NCI-H2029 (cell line): ENCODE data around the gene PHKG1.
"Not testable (repeated sequence)": the region's sequence is repeated elsewhere in the genome, so short reads cannot be mapped to it uniquely, and the experiment has no call there.

Experiments
- DNase-seq: peaks from one replicate; lab custom pipeline; 2025; lab: John Stamatoyannopoulos, UW

PHKG1 gene

GRCh38 chr7:56092789-56093531 is at the start of gene PHKG1:
TSS of gene PHKG1 (minus strand) at chr7:56092952. CDS start at chr7:56088941, 4,011 bp downstream.
- peak; percentile 55 for DNase-seq

DNA sequence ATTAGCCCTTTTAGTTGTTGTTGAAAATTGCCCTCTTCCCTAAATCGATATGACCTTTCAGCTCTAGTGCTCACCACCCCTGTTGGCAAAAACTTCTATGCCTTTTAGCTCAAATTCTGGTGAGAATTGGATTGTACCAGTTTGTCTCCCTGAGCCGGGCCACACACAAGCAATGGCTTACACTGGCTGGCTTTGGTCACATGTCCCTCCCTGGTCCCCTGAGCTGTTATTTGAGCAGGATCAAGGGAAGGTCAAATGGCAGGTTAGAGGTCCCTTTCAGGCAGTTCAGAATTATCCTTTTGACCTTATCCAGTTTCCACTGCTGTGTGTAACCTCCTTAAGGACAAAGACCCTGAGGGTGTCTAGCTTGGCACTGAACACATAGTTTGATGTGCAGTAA is 38.3 kb upstream of the PHKG1 start:
- DNase-seq = not testable (repeated sequence)

GRCh38 chr7:56127241-56127975 is 34.7 kb upstream of the PHKG1 start:
- no peak for DNase-seq

- DNase-seq = no peak
These were observed 33.1 kb upstream of the PHKG1 start for GRCh38 chr7:56125831-56126230.

GRCh38 chr7:56124981-56125380 is 32.2 kb upstream of the PHKG1 start:
- no peak for DNase-seq

DNA sequence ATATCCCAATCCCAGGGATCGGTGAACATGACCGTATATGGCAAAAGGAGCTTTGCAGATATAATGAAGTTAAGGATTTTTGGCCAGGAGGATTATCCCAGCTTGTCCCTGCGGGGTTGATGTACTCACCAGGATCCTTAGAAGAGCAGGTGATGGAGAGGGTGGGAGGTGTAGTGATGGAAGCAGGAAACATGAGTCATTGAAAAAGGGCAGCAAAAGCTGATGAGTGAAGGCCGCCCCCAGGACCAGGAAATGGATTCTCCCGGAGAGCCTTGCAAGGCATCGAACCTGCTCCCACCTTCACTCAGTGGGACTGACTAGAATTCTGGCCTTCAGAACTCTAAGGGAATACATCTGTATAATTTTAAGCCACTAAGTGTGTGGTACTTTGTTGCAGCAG is 28.7 kb upstream of the PHKG1 start:
- no peak for DNase-seq

- DNase-seq = no peak
These were observed 23.2 kb upstream of the PHKG1 start, which contains the start of gene NUPR2 for GRCh38 chr7:56115852-56116538. TSS of gene NUPR2 (minus strand) at chr7:56116417. CDS start at chr7:56116314, 103 bp downstream.

DNA sequence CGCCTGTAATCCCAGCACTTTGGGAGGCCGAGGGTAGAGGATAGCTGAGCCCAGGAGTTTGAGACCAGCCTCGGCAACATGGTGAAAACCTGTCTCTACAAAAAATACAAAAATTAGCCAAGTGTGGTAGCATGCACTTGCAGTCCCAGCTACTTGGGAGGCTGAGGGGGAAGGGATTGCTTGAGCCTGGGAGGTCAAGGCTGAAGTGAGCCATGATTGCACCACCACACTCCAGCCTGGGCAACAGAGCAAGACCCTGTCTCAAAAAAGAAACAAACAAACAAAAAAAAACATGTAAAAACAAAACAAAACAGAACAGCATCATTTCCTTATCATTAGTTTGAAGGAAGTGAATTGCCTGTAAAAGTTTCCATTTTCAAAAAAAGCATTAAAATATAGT is 19.5 kb upstream of the PHKG1 start:
- DNase-seq = not testable (repeated sequence)

- no peak for DNase-seq
These were observed 17.9 kb upstream of the PHKG1 start for GRCh38 chr7:56110611-56111010.

DNA sequence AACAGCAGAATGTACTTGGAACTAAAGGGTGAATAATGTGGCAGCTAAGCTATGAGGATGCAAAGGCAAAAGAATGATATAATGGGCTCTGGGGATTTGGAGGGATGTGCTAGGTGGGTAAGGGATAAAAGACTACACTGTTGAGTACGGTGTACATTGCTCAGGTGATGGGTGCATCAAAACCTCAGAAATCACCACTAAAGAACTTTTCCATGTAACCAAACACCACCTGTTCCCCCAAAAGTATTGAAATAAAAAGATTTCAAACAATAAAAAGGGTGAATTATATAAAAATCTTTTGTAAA is 15.2 kb upstream of the PHKG1 start:
- no peak for DNase-seq

DNA sequence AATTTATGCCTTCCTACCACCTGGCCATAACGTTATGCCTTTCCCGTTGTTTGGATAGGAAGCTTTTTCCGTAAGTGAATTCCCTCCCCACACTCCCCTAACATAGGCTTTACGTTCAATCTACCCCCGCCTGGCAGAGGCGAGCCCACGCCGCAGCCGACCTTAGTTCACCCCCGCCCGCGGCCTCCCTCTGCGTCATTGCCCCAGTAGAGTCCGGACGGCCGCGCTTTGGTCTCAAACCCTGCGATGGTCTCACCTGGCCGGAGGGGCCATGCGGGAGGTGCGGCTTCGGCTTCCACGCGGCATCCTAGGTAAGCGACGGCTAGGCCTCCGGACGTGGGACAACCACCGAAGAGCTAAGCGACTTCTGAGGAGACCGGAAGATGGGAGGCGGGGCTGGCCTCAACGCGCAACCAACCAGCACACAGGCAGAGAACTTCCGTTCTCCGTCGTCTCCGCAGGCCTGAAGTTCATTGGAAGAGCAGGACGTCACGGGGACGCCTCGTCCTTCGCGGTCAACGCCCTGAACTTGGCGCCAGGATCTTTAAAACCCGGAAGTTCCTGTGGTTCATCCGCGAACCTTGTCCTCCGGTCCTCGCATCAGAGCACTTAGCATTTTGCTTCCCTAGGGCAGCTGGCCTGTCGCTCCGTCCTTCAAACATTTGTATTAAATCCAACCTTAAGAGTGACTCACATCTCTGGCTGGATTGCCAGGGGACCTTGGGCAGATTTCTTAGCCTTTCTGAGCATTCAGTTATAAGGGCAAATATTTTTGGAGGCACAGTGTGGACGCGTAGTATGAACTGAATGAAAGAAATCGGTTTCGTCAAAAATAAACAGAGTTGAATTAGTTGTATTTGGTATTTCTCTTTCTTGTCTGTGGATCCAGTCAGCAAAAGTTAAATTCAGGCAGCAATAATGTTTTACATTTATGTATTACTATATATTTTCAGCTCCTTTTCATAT is 13.6 kb upstream of the PHKG1 start, which contains the start of gene CHCHD2:
Gene CHCHD2 (minus strand): TSS at position 369 of the 966 bp plus-strand sequence. CDS start 63 bp downstream, at position 306.
- DNase-seq = peak; percentile 99

- DNase-seq = peak; percentile 37
These were observed 12.8 kb upstream of the PHKG1 start for GRCh38 chr7:56105508-56105907.

DNA sequence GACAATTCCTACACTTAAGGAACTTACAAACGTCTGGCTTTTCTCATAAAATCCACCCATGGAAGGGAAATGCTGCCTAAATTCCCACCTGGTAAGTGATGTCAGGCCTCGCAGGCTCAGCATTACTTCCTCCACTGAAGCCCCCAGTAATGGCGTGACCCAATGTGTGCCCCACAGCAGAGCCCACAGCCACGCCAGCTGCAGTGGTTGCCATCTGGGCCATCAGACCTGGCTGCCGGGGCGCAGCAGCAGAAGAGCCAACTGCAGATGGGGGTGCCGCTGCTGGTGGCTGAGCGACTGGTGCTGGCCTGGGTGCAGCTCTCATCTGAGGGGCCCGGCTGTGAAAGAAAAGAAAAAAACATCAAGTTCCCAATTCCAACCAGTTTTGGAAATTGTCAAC is 11.4 kb upstream of the PHKG1 start:
- not testable (repeated sequence) for DNase-seq

DNA sequence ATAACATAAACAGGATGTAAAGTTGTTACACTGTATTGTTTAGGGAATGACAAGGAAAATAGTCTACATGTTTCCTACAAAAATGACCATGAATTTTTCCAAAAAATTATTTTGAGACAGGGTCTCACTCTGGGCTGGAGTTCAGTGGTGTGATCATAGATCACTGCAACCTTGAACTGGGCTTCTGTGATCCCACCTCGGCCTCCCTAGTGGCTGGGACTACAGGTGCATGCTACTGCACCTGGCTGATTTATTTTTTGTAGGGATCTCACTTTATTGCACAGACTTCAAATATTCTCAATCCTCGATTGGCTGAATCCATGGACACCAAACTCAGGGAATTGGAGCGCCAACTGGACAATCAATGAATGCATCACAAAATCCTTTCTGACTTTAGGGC is 6.9 kb upstream of the PHKG1 start:
- no peak for DNase-seq

DNA sequence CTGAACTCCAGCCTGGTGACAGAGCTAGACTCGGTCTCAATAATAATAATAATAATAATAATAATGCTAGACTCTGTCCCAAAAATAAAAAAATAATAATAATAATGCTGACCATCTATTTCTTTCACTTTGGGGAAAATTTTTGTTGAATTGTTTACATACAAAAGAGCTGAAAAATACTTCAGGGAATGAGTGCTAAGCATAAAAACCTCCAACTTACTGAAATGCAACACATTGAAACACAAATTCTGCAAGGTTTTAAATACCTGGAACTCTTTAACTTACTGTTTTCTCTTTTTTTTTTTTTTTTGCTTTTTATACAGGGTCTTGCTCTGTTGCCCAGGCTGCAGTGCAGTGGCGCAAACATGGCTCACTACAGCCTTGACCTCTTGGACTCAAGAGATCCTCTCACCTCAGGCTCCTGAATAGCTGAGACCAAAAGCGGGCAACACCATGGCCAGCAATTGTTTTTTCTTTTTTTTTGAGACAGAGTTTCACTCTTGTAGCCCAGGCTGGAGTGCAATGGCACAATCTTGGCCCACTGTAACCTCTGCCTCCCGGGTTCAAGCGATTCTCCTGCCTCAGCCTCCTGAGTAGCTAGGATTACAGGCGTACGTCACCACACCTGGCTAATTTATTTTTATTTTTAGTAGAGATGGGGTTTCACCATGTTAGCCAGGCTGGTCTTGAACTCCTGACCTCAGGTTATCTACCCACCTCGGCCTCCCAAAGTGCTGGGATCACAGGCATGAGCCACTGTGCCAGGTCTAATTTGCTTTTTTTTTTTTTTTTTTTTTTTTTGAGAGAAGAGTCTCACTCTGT is 5.6 kb upstream of the PHKG1 start:
- DNase-seq = not testable (repeated sequence)

DNA sequence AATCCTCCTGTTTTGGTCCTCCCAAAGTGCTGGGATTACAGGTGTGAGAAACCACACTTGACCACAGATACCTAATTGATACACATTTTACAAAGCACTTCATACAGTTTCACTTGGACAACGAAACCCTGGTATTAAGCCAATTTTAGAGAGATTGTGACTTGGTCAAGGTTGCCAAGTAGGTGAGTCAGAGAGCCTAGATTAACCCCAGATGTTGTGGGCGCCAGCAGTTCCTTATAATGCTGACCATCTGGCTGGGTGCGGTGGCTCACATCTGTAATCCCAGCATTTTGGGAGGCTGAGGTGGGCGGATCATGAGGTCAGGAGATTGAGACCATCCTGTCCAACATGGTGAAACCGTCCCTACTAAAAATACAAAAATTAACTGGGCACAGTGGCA is 4.9 kb upstream of the PHKG1 start:
- peak; percentile 29 for DNase-seq

DNA sequence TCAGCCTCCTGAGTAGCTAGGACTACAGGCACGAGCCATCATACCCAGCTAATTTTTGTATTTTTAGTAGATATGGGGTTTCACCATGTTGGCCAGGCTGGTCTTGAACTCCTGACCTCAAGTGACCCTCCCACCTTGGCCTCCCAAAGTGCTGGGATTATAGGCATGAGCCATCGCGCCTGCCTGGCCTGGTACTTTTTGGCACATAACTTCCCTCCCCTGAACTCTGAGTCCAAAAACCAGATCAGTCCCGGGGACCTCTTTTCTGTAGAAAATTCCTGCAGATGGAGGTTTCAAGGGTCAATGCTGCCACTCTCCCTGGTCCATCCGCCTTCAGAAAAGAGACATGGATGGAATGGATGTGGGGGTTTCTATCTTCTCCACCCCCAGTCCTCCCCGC is 364 bp downstream of the PHKG1 start:
- DNase-seq = not testable (repeated sequence)

DNA sequence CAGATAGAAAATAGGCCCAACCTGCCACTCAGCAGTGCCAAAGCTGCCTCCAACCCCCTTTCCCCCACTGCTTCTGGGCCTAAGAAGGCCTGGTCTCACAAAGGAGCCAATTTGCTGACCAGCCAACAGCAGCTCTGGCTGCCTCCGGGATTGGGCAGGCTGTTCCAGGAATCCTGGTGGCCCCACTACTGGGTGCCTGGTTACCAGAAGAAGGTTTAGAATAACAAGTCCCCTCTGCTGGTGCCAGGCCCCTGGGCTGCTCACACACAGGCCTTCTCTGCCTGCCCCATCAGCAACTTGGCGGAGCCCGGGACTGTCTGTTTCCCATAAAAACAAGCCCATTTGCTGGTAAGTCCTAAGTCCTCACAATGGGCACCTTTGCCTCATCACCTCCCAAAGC is 1.2 kb downstream of the PHKG1 start:
- DNase-seq = no peak

DNA sequence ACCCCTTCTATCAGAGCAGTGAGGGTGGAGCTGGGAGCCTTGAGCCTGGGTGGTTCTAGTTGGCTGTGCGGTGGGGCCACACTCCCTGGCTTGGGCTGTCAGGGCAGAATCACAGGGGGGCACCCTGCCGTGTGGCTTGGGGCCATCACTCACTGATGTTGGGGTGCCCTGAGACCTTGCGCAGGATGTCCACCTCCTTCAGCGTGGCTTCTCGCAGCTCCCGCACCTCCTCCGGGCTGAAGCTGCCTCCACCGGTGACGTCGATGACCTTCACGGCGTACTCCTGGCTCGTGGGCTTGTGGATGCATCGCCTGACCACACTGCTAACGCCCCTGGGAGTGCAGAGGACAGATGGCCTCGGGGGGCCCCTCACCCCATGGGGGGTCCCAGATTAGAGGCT is 5.3 kb downstream of the PHKG1 start:
- DNase-seq = no peak

DNA sequence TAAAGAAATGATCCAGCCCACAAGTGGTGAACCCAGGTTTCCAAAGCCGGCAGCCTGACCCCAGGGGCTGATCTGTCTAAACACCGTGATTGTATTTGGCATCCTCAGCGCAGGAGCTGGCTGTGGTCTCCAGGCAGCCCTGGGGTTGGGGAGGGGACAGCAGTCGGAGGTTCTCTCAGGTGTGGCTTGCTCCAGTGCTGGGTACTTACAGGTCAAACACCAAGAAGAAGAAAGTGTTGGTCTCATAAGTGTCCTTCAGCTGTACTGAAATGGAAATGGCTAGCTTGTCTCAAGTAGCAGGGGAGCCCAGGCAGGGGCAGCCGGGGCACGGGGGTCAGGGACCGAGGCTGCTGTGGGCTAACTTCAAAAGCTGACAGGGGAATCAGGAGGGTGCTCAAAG is 6.0 kb downstream of the PHKG1 start:
- DNase-seq = no peak
